ENCODE data around the gene SERPING1.

The SERPING1 gene

GRCh38 chr11:57652662-57653061 is 55.2 kb downstream of the SERPING1 start:
- DNase-seq (ENCODE audit: low spot score): no peak

GRCh38 chr11:57653163-57653562 is 55.7 kb downstream of the SERPING1 start:
- no peak for DNase-seq (ENCODE audit: low spot score)

GRCh38 chr11:57656885-57657193 is 59.4 kb downstream of the SERPING1 start:
- no peak for DNase-seq (ENCODE audit: low spot score)

GRCh38 chr11:57657194-57658022 is 59.9 kb downstream of the SERPING1 start, which contains the start of gene CLP1:
Gene CLP1, plus strand, starts transcription at chr11:57657762. Its CDS starts 1,715 bp downstream, at chr11:57659477.
- DNase-seq (ENCODE audit: low spot score): peak; percentile 93

- no peak for DNase-seq (ENCODE audit: low spot score)
These were observed 60.5 kb downstream of the SERPING1 start for GRCh38 chr11:57658023-57658361.

DNA sequence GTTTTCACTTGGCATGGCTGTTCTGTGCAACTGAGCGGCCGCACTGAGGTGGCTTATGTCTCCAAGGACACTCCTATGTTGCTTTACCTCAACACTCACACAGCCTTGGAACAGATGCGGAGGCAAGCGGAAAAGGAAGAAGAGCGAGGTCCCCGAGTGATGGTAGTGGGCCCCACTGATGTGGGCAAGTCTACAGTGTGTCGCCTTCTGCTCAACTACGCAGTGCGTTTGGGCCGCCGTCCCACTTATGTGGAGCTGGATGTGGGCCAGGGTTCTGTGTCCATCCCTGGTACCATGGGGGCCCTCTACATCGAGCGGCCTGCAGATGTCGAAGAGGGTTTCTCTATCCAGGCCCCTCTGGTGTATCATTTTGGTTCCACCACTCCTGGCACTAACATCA is 62.2 kb downstream of the SERPING1 start:
- DNase-seq (ENCODE audit: low spot score): no peak

GRCh38 chr11:57662893-57663292 is 65.4 kb downstream of the SERPING1 start:
- DNase-seq (ENCODE audit: low spot score): no peak

DNA sequence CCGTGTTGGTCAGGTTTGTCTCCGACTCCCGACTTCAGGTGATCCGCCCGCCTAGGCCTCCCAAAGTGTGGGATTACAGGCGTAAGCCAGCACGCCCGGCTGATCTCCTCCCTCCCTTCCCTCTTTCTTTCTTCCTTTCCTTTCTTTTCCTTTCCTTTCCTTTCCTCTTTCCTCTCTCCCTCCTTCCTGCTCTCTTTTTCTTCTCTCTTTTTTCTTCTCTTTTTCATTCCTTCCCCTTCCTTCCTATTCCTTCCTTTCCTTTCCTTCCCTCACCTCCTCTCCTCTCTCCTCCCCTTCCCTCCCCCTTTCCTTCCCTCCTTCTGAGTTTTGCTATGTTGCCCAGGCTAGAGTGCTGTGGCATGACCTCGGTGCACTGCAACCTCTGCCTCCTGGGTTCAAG is 66.5 kb downstream of the SERPING1 start:
- DNase-seq (ENCODE audit: low spot score): no peak
